Effector memory CD4-positive, alpha-beta T cell (primary cell): ENCODE data around the gene SECISBP2L.

Source experiments
- DNase-seq, 3 donors: peaks; one replicate each; pipeline ENCODE4 v3.0.0-alpha.2; 2020
- H3K27ac ChIP-seq: 2 replicates; pipeline ENCODE4 v1.7.0; 2013; ENCODE audit warnings: mild to moderate bottlenecking, low read length, moderate library complexity; ENCODE audit not compliant: insufficient read depth, poor library complexity, severe bottlenecking
- H3K27me3 ChIP-seq: replicated peaks from 2 replicates; pipeline ENCODE4 v1.7.0; 2013; ENCODE audit warnings: mild to moderate bottlenecking, low read length; ENCODE audit not compliant: insufficient read depth, control insufficient read depth, poor library complexity, severe bottlenecking
- H3K36me3 ChIP-seq: 2 replicates; pipeline ENCODE4 v1.7.0; 2013; ENCODE audit warnings: mild to moderate bottlenecking, low read length, moderate library complexity; ENCODE audit not compliant: control insufficient read depth, insufficient read depth
- H3K4me1 ChIP-seq: 2 replicates; pipeline ENCODE4 v1.7.0; 2013; ENCODE audit warnings: low read length, mild to moderate bottlenecking; ENCODE audit not compliant: control insufficient read depth, insufficient read depth, poor library complexity, severe bottlenecking
- H3K4me3 ChIP-seq: 2 replicates; pipeline ENCODE4 v1.7.0; 2013; ENCODE audit warnings: low read length, low read depth, mild to moderate bottlenecking; ENCODE audit not compliant: insufficient read depth, poor library complexity, severe bottlenecking
- H3K9me3 ChIP-seq: 2 replicates; pipeline ENCODE4 v1.7.0; 2013; ENCODE audit warnings: mild to moderate bottlenecking, low read length, moderate library complexity; ENCODE audit not compliant: control insufficient read depth

The SECISBP2L gene

DNA sequence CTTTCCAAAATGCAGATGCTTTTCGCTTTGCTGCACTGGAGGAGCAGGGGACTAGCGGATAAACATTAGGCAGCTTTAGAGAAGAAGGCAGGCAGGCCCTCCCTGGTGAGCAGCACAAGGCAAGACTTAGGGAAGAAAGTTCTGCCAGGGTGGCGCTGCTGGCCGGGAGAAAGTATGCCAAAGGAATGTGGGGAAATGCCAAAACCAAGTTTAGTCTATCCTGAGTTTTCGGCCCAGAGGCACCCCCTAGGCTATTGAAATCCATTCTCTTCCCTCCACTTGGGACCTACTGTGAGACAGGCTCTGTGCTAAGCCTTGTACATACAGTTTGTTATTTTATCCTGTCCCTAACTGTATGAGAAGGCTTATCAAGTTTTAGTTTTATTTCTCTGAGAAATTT lies 91.7 kb downstream of the SECISBP2L start:
- no peaks in the 10 kb centered on the region for H3K36me3 ChIP-seq
- H3K27ac ChIP-seq: no peak overlapping the region
- H3K27me3 ChIP-seq: no peaks in the 10 kb centered on the region
- DNase-seq: no peak
- no peak overlapping the region for H3K4me3 ChIP-seq
- no peaks in the 10 kb centered on the region for H3K9me3 ChIP-seq
- no peaks in the 10 kb centered on the region for H3K4me1 ChIP-seq

DNA sequence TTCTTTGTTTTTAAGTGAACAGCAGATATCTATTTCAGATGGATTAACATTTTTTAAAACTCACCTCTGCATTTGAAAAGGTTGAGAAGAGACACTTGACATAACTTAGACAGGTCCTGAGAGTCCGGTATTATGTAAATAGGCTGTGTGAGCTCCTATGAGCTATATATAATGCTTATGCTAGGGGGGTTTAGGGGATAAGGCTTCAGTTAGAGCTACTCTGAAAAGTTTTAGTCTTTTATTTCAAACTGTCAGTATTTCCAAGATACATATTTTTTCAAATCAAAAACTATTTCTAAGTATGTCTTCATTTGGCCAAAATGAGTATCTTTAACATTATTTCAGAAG lies 99.4 kb downstream of the SECISBP2L start:
- no peak overlapping the region for H3K4me3 ChIP-seq
- no peak overlapping the region for H3K27ac ChIP-seq
- no peaks in the 10 kb centered on the region for H3K9me3 ChIP-seq
- DNase-seq: no peak
- H3K36me3 ChIP-seq: no peaks in the 10 kb centered on the region
- H3K27me3 ChIP-seq: no peaks in the 10 kb centered on the region
- H3K4me1 ChIP-seq: no peaks in the 10 kb centered on the region

DNA sequence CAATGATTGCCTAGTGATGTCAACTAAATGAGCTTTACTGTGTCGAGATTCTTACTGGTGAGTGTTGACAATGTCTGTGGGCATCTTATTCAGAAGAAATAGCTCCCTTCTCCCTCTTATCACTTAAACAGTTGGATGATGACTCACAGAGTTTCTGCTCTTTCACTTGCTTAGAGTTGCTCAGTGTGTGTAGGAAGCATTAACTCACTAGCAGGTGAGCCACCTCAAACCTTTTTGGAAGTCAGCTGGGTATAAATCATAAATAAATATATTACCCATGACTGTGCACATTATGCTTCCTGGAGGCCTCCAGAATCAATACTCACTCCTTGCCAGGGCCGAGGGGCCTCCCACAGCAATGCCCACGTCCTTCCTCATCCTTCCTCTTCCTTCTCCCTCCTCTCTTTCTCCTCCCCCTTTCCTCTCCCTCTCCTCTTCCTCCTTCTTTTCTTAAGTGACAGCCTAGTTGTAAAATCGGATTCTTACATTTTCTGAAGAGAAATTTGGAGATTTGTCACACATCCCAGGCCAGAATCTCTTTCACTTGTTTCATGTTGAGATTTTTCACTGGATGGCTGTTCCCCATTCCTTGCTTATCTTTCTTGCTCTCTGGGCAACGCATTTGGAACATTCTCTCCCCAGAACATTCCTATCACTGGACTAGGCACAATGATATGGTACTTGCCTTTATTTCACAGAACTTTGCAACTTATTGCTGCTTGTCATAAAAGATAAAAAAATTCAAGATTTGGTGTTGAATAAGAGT lies 100.0 kb downstream of the SECISBP2L start:
- Histone ChIP-seq H3K27me3 (no peaks in the 10 kb centered on the region), H3K4me1 (no peaks in the 10 kb centered on the region), H3K27ac (no peak overlapping the region), H3K4me3 (no peak overlapping the region), H3K36me3 (no peaks in the 10 kb centered on the region), H3K9me3 (no peaks in the 10 kb centered on the region)
- DNase-seq: no peak

DNA sequence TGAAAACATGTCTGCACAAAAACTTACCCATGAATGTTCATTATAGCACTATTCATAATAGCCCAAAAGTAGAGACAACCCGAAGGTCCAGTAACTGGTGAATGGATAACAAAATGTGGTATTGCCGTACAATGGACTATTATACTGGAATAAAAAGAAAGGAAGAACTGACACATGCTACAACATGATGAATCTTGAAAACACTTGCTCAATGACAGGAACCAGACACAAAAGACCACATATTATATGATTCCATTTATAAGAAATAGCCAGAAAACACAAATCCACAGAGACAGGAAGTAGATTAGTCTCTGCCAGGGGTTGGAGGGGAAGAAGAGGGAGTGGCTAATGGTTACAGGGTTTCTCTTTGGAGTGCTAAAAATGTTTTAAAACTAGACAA lies 100.9 kb downstream of the SECISBP2L start:
- H3K4me1 ChIP-seq: no peaks in the 10 kb centered on the region
- no peak for DNase-seq
- no peaks in the 10 kb centered on the region for H3K27me3 ChIP-seq
- no peaks in the 10 kb centered on the region for H3K36me3 ChIP-seq
- no peaks in the 10 kb centered on the region for H3K9me3 ChIP-seq
- no peak overlapping the region for H3K27ac ChIP-seq
- H3K4me3 ChIP-seq: no peak overlapping the region

DNA sequence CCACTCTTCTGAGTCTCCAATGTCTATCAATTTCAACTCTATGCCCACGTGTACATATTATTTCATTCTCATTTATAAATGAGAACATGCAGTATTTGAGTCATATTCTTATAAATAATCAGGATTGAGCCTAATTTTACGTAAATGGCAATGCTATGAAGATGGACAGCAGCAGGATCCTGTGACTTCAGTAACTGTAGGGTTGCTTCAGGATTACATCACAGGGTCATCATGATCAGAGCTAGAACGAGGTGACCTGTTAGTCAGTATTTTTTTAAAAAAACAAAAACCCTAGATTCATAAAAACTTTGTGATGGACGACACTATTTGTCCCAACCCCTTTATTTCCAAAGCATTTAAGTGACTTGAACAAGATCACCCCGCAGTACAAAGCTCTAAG lies 104.3 kb downstream of the SECISBP2L start:
- Histone ChIP-seq H3K4me3 (no peak overlapping the region), H3K36me3 (no peaks in the 10 kb centered on the region), H3K4me1 (no peaks in the 10 kb centered on the region), H3K27me3 (no peaks in the 10 kb centered on the region), H3K9me3 (no peaks in the 10 kb centered on the region), H3K27ac (no peak overlapping the region)
- DNase-seq: no peak

DNA sequence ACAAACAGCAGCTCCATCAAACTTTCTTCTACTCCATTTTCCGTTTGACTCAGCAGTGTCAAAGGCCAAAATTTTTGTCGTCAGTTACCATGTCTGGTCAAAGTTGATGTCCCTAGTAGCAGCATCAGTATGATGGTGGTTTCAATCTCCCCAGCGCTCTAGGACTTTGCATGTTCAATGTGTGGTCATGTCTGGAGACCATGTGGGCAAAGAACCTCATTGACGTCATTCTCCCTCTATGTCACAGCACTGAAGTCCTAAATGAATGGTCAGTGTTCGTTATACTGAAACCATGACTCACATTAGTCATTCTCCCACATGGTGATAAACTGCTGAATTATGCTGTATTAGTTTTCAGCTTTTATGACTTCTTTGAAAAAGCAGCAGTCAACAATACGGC lies 105.7 kb downstream of the SECISBP2L start:
- H3K9me3 ChIP-seq: no peaks in the 10 kb centered on the region
- no peaks in the 10 kb centered on the region for H3K4me1 ChIP-seq
- no peaks in the 10 kb centered on the region for H3K36me3 ChIP-seq
- no peaks in the 10 kb centered on the region for H3K27me3 ChIP-seq
- DNase-seq: no peak
- no peak overlapping the region for H3K4me3 ChIP-seq
- H3K27ac ChIP-seq: no peak overlapping the region

DNA sequence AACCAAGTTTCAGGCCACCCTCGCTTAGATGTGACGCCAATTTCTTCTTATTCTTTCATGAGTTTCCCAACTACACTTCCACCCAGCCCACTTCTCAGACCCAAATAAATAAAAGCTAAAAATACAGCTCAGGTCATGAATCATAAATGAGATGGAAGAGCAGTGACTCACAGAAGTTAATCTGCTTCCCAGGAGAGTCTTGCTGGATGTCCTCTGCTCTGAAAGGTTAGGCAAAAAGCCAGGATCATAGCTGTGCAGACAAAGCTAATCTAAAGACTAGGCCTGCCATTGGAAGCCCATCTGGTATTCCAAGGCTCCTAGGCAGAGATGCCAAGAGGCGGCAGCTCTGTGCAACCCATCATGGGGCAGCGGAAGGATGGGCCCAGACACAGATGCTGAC lies 106.6 kb downstream of the SECISBP2L start:
- Histone ChIP-seq H3K27me3 (no peaks in the 10 kb centered on the region), H3K4me3 (no peak overlapping the region), H3K9me3 (no peaks in the 10 kb centered on the region), H3K4me1 (no peaks in the 10 kb centered on the region), H3K27ac (no peak overlapping the region), H3K36me3 (no peaks in the 10 kb centered on the region)
- no peak for DNase-seq
